Measurements from ENCODE around the gene MMEL1. TPM values are rescaled to one million over a fixed set of nuclear protein-coding genes. Genes with fewer than 3 reads are reported as not detected.

MMEL1 gene
- total RNA-seq, 2 experiments from 2014 or later: 1.4 TPM

Other genes starting within 250 kb of the MMEL1 start
- gene MORN1, start 241.5 kb downstream of the MMEL1 start, total RNA-seq: 1 to 10 TPM; 4.9 to 5.0 TPM
- gene RER1, start 241.2 kb downstream of the MMEL1 start, total RNA-seq: 10 to 100 TPM; 54.6 to 58.7 TPM
- 10 to 100 TPM; 11.6 to 11.8 TPM for gene PEX10, start 220.5 kb downstream of the MMEL1 start, total RNA-seq
- gene PLCH2, start 156.7 kb downstream of the MMEL1 start, total RNA-seq: 10 to 100 TPM; 17.9 to 19.1 TPM
- gene PANK4, start 106.4 kb downstream of the MMEL1 start, total RNA-seq: 10 to 100 TPM; 44.1 to 44.8 TPM
- not detected for gene HES5, start 102.8 kb downstream of the MMEL1 start, total RNA-seq
- 100 to 1,000 TPM; 158 to 160 TPM for gene TNFRSF14, start 76.6 kb downstream of the MMEL1 start, total RNA-seq
- gene PRXL2B, start 46.2 kb downstream of the MMEL1 start, total RNA-seq: 10 to 100 TPM; 13.5 to 15.9 TPM
- under 1 TPM; 0.75 to 0.76 TPM for gene TTC34, start 168.7 kb upstream of the MMEL1 start, total RNA-seq